Endothelial cell of umbilical vein (primary cell): Measurements from ENCODE around the gene FSIP1.

Source experiments
- CTCF ChIP-seq, 2 donors: IDR thresholded peaks; 1 replicate in 1 of 2; 2 replicates in 1 of 2; pipeline ENCODE4 v1.5.1; 2011; ENCODE audit warnings: low read length in 2 of 2, mild to moderate bottlenecking in 2 of 2, moderate library complexity in 2 of 2, control low read depth in 1 of 2, inconsistent platforms in 1 of 2, low read depth in 1 of 2; ENCODE audit not compliant: insufficient read depth in 1 of 2; ENCODE audit errors: extremely low read depth in 1 of 2
- EZH2 ChIP-seq: IDR thresholded peaks from 2 replicates; pipeline ENCODE4 v1.6.1; 2012; ENCODE audit warnings: borderline replicate concordance, low read depth, mild to moderate bottlenecking, moderate library complexity, low read length, inconsistent platforms; ENCODE audit not compliant: severe bottlenecking
- FOS ChIP-seq: IDR thresholded peaks from 2 replicates; pipeline ENCODE4 v1.6.1; 2011; ENCODE audit warnings: mild to moderate bottlenecking, low read length, moderate library complexity, borderline replicate concordance; ENCODE audit not compliant: insufficient read depth
- MAX ChIP-seq: IDR thresholded peaks from 2 replicates; pipeline ENCODE4 v1.6.1; 2011; ENCODE audit not compliant: insufficient read depth, insufficient read length
- POLR2AphosphoS5 ChIP-seq: IDR thresholded peaks from 2 replicates; pipeline ENCODE4 v1.6.1; 2012; ENCODE audit warnings: low read depth, mild to moderate bottlenecking, control low read depth, low read length, moderate library complexity; ENCODE audit not compliant: insufficient read depth

- TF ChIP-seq CTCF (IDR thresholded peaks at IDR 0.05; ENCODE audit: extremely low read depth in 1 of 2, insufficient read depth in 1 of 2, low read depth in 1 of 2, low read length in 2 of 2) (no peak), FOS (no peak), POLR2AphosphoS5 (no peak), EZH2 (no peak), MAX (no peak)
These were observed 224.2 kb downstream of the FSIP1 start for GRCh38 chr15:39558421-39558820.
